OCI-LY7 (cell line): ENCODE data around the gene XIRP2. TPM values are rescaled to one million over a fixed set of nuclear protein-coding genes. Genes with fewer than 3 reads are reported as not detected.
"Not testable (repeated sequence)": the region's sequence is repeated elsewhere in the genome, so short reads cannot be mapped to it uniquely, and the experiment has no call there.

ENCODE experiments used
- BruUV-seq: library from RNA; stranded (reverse); fragments of 400-500 nt; replicated peaks from 2 replicates; lab custom pipeline; 2021; lab: Mats Ljungman, UMichigan
- CTCF ChIA-PET: fragments of 300-600 bp; sonication (Branson Sonifier 250); formaldehyde crosslinking; loops from one replicate; lab custom pipeline; 2022; ENCODE audit warnings: antibody characterized with exemption; ENCODE audit not compliant: unreplicated experiment; lab: Charles Lee
- POLR2A ChIA-PET: fragments of 300-600 bp; sonication (Branson Sonifier 250); formaldehyde crosslinking; loops from one replicate; lab custom pipeline; 2022; ENCODE audit warnings: antibody characterized with exemption; lab: Charles Lee
- DNase-seq: peaks from one replicate; pipeline ENCODE4 v3.0.0-alpha.2; 2015; ENCODE audit warnings: low spot score
- H2AFZ ChIP-seq: fragments of 200-600 bp; sonication (generic), shearing (Covaris generic); 2 replicates; pipeline ENCODE4 v1.6.1; 2014; ENCODE audit warnings: mild to moderate bottlenecking, antibody characterized with exemption, low read length, moderate library complexity
- H3K27ac ChIP-seq: fragments of 200-600 bp; sonication (generic); 2 replicates; pipeline ENCODE4 v1.5.1; 2014; ENCODE audit warnings: mixed run types, low read depth, mild to moderate bottlenecking, moderate library complexity, low read length, inconsistent platforms; ENCODE audit not compliant: poor library complexity, severe bottlenecking
- H3K36me3 ChIP-seq: fragments of 200-600 bp; sonication (generic); 2 replicates; pipeline ENCODE4 v1.6.1; 2014; ENCODE audit warnings: mild to moderate bottlenecking, antibody characterized with exemption, low read length, moderate library complexity, mixed read lengths; ENCODE audit not compliant: insufficient read depth
- H3K4me1 ChIP-seq: fragments of 200-600 bp; sonication (generic); 2 replicates; pipeline ENCODE4 v1.5.1; 2014; ENCODE audit warnings: mild to moderate bottlenecking, low read length; ENCODE audit not compliant: insufficient read depth, poor library complexity, severe bottlenecking
- H3K4me2 ChIP-seq: fragments of 200-600 bp; sonication (generic); 2 replicates; pipeline ENCODE4 v1.6.1; 2014; ENCODE audit warnings: mild to moderate bottlenecking, low read length
- H3K4me3 ChIP-seq: fragments of 200-600 bp; sonication (generic); 2 replicates; pipeline ENCODE4 v1.5.1; 2014; ENCODE audit warnings: mild to moderate bottlenecking, low read depth, low read length; ENCODE audit not compliant: poor library complexity, severe bottlenecking
- H3K79me2 ChIP-seq: fragments of 200-600 bp; sonication (generic); 2 replicates; pipeline ENCODE4 v1.6.1; 2016; ENCODE audit warnings: low read depth, mild to moderate bottlenecking, low read length, moderate library complexity, mixed read lengths; ENCODE audit not compliant: insufficient read depth
- H3K9me2 ChIP-seq: fragments of 200-600 bp; sonication (generic); 2 replicates; pipeline ENCODE4 v1.6.1; 2016; ENCODE audit warnings: mild to moderate bottlenecking, low read length, mixed read lengths; ENCODE audit not compliant: insufficient read depth
- H3K9me3 ChIP-seq: fragments of 200-600 bp; sonication (generic); 2 replicates; pipeline ENCODE4 v1.6.1; 2014; ENCODE audit warnings: mild to moderate bottlenecking, mixed run types, low read length, mixed read lengths
- H4K20me1 ChIP-seq: fragments of 200-600 bp; sonication (generic); 2 replicates; pipeline ENCODE4 v1.6.1; 2014; ENCODE audit warnings: mild to moderate bottlenecking, antibody characterized with exemption, low read length, moderate library complexity, mixed read lengths; ENCODE audit not compliant: insufficient read depth
- CTCF ChIP-seq: fragments of 200-600 bp; sonication (generic); conservative IDR thresholded peaks from 2 replicates; pipeline ENCODE4 v1.5.1; 2014; ENCODE audit warnings: mild to moderate bottlenecking, antibody characterized with exemption, low read length, moderate library complexity, mixed read lengths
- EZH2phosphoT487 ChIP-seq: fragments of 200-600 bp; sonication (generic); IDR thresholded peaks from 2 replicates; pipeline ENCODE4 v1.6.1; 2018; ENCODE audit warnings: low read depth, borderline replicate concordance, mild to moderate bottlenecking, mixed run types, antibody characterized with exemption, low read length, moderate library complexity, mixed read lengths
- intact Hi-C: fragments of 100-400 bp; cut with micrococcal nuclease; formaldehyde crosslinking; loops from one replicate; pipeline ENCODE4 v1.10.0; 2022; ENCODE audit not compliant: unreplicated experiment
- total RNA-seq, 2 experiments: library from RNA; depleted of rRNA in 1 of 2; stranded (reverse); fragments of >200 nt in 1 of 2; shearing (Covaris generic) in 1 of 2; gene quantifications; 2 replicates each; pipeline ENCODE4 v1.2.3, GENCODE V29; 2014 to 2022

Gene XIRP2
- total RNA-seq, 2 experiments from 2014 or later = not detected

GRCh38 chr2:167265004-167265403 lies 376.7 kb downstream of the XIRP2 start:
- no peaks in the 10 kb centered on the region for H3K9me3 ChIP-seq
- H3K4me3 ChIP-seq = no peak overlapping the region
- BruUV-seq = no TSS peak
- no peaks in the 10 kb centered on the region for H3K36me3 ChIP-seq
- intact Hi-C loops = no loop called here
- no peak overlapping the region for H3K4me2 ChIP-seq
- no peak for DNase-seq
- H3K4me1 ChIP-seq = no peaks in the 10 kb centered on the region
- H3K27ac ChIP-seq = no peak overlapping the region
- H2AFZ ChIP-seq = no peak overlapping the region
- ChIA-PET POLR2A (no interaction called here), CTCF (no interaction called here)
- no peaks in the 10 kb centered on the region for H3K9me2 ChIP-seq
- H4K20me1 ChIP-seq = no peaks in the 10 kb centered on the region
- TF ChIP-seq CTCF (no peak), EZH2phosphoT487 (no peak)
- no peaks in the 10 kb centered on the region for H3K79me2 ChIP-seq

GRCh38 chr2:167265722-167266121 lies 377.4 kb downstream of the XIRP2 start:
- Histone ChIP-seq H3K4me3 (no peak overlapping the region), H3K4me2 (no peak overlapping the region), H3K9me3 (no peaks in the 10 kb centered on the region), H3K79me2 (no peaks in the 10 kb centered on the region), H2AFZ (no peak overlapping the region), H3K27ac (no peak overlapping the region), H4K20me1 (no peaks in the 10 kb centered on the region), H3K9me2 (no peaks in the 10 kb centered on the region), H3K4me1 (no peaks in the 10 kb centered on the region), H3K36me3 (no peaks in the 10 kb centered on the region)
- ChIA-PET CTCF (no interaction called here), POLR2A (no interaction called here)
- no peak for DNase-seq
- no TSS peak for BruUV-seq
- TF ChIP-seq EZH2phosphoT487 = no peak
- no peak for TF ChIP-seq CTCF
- intact Hi-C loops = no loop called here

- intact Hi-C loops, H3K9me2 ChIP-seq, H3K4me1 ChIP-seq, H3K79me2 ChIP-seq, H3K9me3 ChIP-seq, H4K20me1 ChIP-seq, POLR2A ChIA-PET, H3K27ac ChIP-seq, CTCF ChIA-PET, BruUV-seq, H3K4me2 ChIP-seq, DNase-seq, H3K36me3 ChIP-seq, H3K4me3 ChIP-seq, H2AFZ ChIP-seq: not testable (repeated sequence)
Measured at GRCh38 chr2:167268245-167268644, 380.0 kb downstream of the XIRP2 start.
